MG63 (cell line): ENCODE measurements around the gene GPR21. TPM values are rescaled to one million over a fixed set of nuclear protein-coding genes. Genes with fewer than 3 reads are reported as not detected.

Experiments
- DNase-seq: peaks from one replicate; pipeline ENCODE4 v3.0.0-alpha.2; 2020
- H3K27me3 ChIP-seq: fragments of 250-450 bp; sonication (Bioruptor Pico); 2 replicates; pipeline ENCODE4 v1.5.1; 2020; ENCODE audit warnings: mild to moderate bottlenecking, moderate library complexity
- H3K36me3 ChIP-seq: fragments of 250-450 bp; sonication (Bioruptor Pico); 2 replicates; pipeline ENCODE4 v1.5.1; 2020; ENCODE audit warnings: mild to moderate bottlenecking, moderate library complexity
- H3K4me3 ChIP-seq: fragments of 250-450 bp; sonication (Bioruptor Pico); 2 replicates; pipeline ENCODE4 v1.5.1; 2020; ENCODE audit warnings: mild to moderate bottlenecking, moderate library complexity
- H3K9me3 ChIP-seq: fragments of 250-450 bp; sonication (Bioruptor Pico); 2 replicates; pipeline ENCODE4 v1.5.1; 2020; ENCODE audit warnings: mild to moderate bottlenecking, moderate library complexity
- total RNA-seq: library from RNA; depleted of rRNA; stranded (reverse); fragments of >200 nt; shearing (Covaris generic); gene quantifications from 2 replicates; pipeline ENCODE4 v1.2.3, GENCODE V29; 2014; ENCODE audit warnings: low replicate concordance; rRNA removed

GPR21 gene
- total RNA-seq, 1 experiment from 2014 or later = not detected

DNA sequence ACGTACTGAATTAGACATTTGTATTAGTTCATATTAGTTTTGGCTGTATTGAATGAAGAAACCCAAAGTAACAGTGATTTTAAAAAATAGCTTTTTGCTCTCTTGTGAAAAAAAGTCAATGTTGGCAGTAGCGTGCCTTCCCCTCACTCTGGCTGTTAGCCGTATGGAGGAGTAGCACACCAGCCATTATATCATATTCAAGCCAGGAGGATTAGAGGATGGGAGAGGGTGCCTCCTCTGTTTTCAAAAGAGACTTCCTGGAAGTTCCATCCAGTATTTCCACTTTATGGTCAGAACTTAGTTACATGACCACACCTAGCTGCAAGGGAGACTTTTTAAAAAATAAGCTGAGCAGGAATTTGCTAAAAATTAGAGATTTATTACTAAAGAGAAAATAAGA lies 41.2 kb downstream of the GPR21 start:
- no peak overlapping the region for H3K4me3 ChIP-seq
- DNase-seq = no peak
- H3K36me3 ChIP-seq = peaks cover 25% of the 10 kb centered on the region
- H3K27me3 ChIP-seq = no peaks in the 10 kb centered on the region
- no peaks in the 10 kb centered on the region for H3K9me3 ChIP-seq

DNA sequence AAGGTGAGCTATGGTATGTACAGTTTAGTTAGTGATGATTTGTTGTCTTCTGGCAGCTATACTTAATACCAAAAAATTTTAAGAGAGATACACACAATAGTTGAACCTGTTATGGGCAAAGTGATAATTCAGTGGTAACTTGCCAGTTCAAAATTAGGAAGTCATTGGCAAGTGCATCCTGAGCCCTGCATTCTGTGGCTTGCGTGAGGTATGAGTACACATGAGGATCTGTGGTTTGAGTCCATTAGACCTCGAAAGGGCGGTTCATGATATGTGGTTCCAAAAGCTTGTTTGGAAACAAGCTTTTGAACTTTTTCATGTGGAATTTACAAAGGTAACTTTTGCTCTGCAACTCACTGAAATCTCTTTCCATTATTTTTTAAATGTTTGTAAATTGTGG lies 47.0 kb downstream of the GPR21 start:
- DNase-seq = no peak
- H3K27me3 ChIP-seq = no peaks in the 10 kb centered on the region
- no peak overlapping the region for H3K4me3 ChIP-seq
- no peaks in the 10 kb centered on the region for H3K9me3 ChIP-seq
- H3K36me3 ChIP-seq = peaks cover 31% of the 10 kb centered on the region

- Histone ChIP-seq H3K9me3 (no peaks in the 10 kb centered on the region), H3K36me3 (peaks cover 28% of the 10 kb centered on the region), H3K27me3 (no peaks in the 10 kb centered on the region), H3K4me3 (no peak overlapping the region)
- DNase-seq = no peak
Observed at GRCh38 chr9:123081824-123082223, 48.4 kb downstream of the GPR21 start.

- Histone ChIP-seq H3K9me3 (no peaks in the 10 kb centered on the region), H3K27me3 (no peaks in the 10 kb centered on the region), H3K36me3 (peaks cover 32% of the 10 kb centered on the region), H3K4me3 (no peak overlapping the region)
- DNase-seq = no peak
Observed at GRCh38 chr9:123083680-123084079, 50.2 kb downstream of the GPR21 start.

GRCh38 chr9:123084256-123084655 lies 50.8 kb downstream of the GPR21 start:
- peaks cover 29% of the 10 kb centered on the region for H3K36me3 ChIP-seq
- H3K9me3 ChIP-seq = no peaks in the 10 kb centered on the region
- H3K4me3 ChIP-seq = no peak overlapping the region
- DNase-seq = no peak
- no peaks in the 10 kb centered on the region for H3K27me3 ChIP-seq

Other genes with a start within 250 kb of the GPR21 start
- not detected in 2 replicates for gene OR5C1, start 244.7 kb upstream of the GPR21 start, total RNA-seq
- not detected in 2 replicates for gene OR1K1, start 233.5 kb upstream of the GPR21 start, total RNA-seq
- 23.4 and 25.8 TPM in 2 replicates for gene PDCL, start 205.1 kb upstream of the GPR21 start, total RNA-seq
- gene RC3H2, start 128.3 kb upstream of the GPR21 start, total RNA-seq = 17.6 and 25.1 TPM in 2 replicates
- 4.3 and 8.0 TPM in 2 replicates for gene ZBTB6, start 120.3 kb upstream of the GPR21 start, total RNA-seq
- gene ZBTB26, start 102.2 kb upstream of the GPR21 start, total RNA-seq = 0.82 and 2.3 TPM in 2 replicates
- gene RABGAP1, start 92.6 kb upstream of the GPR21 start, total RNA-seq = 15.3 and 50.2 TPM in 2 replicates
- 8.1 and 8.6 TPM in 2 replicates for gene STRBP, start 234.9 kb downstream of the GPR21 start, total RNA-seq